T-helper 2 cell treated with Interferon-gamma antibody and Interleukin-4, amounts not matched to agents 100 ng/mL and 5 ng/mL, for 36 hours (primary cell): ENCODE data around the gene RMI2. TPM values are rescaled to one million over a fixed set of nuclear protein-coding genes. Genes with fewer than 3 reads are reported as not detected.
"Not testable (repeated sequence)": the region's sequence is repeated elsewhere in the genome, so short reads cannot be mapped to it uniquely, and the experiment has no call there.

Experiments
- intact Hi-C: fragments of 100-400 bp; cut with micrococcal nuclease; formaldehyde crosslinking; loops from one replicate; pipeline ENCODE4 v1.15.1; 2023
- total RNA-seq: library from RNA; stranded (reverse); gene quantifications from 2 replicates; pipeline ENCODE4 v1.2.3, GENCODE V29; 2022

The RMI2 gene
- total RNA-seq, 1 donor from 2014 or later = 59.5 TPM

GRCh38 chr16:11378951-11379350, 33.7 kb downstream of the RMI2 start:
- intact Hi-C loops = not testable (repeated sequence)

DNA sequence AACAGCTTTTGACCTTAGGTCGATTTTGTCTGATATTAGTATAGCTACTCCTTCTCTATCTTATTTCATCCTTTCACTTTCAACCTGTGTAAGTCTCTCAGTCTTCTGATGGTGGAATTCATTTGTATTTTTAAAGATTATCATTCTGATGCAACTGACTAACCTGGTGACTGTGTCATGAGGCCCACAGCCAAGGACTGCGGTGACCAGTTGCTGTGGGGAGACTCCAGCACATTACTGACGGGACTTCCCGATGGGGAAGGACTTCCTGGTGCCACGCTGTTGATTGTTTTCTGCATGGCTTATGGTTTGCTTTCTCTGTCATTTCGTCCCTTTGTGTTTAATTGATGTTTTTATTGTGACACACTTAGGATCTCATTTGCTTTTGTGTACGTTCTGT, 34.2 kb downstream of the RMI2 start:
- intact Hi-C loops = no loop called here

DNA sequence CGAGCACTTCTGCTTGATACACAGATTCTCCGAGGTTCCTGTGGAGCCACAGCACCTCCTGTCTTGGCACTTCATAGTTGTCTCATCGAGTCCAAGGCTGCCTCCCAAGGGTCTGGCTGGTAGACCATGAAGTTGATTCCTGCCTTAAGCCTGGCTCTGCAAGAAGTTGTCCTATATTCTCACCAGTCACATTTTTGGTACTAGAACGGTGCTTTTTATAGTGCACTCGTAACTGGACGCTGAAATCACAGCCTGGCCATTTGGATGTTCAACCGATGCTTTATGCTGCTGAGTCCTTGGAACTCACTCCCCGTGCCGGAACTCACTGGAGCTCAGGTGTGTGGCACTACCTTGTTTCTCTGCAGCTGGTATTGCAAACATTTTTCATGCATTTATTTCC, 35.6 kb downstream of the RMI2 start:
- intact Hi-C loops = no loop called here

- intact Hi-C loops = no loop called here
Measured at GRCh38 chr16:11383481-11384183, 38.4 kb downstream of the RMI2 start.

DNA sequence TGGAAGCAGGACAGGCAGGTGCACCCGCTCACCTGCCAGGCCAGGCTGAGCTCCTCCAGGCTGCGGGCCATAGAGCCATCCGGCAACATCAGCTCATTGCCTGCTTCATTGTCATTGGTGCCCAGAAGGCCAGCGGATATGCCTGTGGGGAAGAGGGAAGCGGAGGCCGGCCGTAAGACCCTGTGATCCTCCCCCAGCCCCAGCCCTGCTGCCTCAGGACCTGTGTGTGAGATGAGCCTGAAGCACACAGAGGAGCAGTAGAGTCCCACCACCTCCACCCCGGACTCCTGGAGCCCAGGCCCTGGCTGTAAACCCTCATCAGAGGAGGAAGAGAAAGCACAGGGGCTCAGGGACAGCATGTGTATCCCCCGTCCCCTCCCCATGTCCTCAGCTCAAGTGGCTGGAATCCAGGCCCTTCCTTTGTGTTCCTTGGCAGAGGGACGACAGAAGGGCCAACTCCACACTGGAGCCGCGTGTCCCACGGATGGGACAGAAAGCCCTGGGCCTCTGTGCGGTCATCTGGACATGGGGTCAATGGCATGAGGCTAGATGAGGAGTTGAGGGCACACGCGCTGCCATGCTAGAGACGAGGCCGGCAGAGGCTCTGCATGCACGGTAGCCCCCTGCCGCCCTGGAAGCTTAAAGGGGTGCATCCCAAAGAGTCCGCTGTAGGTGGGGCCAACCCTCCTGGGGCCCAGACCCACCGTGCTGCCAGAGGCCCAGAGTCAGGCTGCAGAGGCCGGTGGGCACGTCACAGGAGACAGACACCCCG, 39.1 kb downstream of the RMI2 start:
- intact Hi-C loops = no loop called here

- intact Hi-C loops = no loop called here
Measured at GRCh38 chr16:11384956-11385586, 39.8 kb downstream of the RMI2 start.

DNA sequence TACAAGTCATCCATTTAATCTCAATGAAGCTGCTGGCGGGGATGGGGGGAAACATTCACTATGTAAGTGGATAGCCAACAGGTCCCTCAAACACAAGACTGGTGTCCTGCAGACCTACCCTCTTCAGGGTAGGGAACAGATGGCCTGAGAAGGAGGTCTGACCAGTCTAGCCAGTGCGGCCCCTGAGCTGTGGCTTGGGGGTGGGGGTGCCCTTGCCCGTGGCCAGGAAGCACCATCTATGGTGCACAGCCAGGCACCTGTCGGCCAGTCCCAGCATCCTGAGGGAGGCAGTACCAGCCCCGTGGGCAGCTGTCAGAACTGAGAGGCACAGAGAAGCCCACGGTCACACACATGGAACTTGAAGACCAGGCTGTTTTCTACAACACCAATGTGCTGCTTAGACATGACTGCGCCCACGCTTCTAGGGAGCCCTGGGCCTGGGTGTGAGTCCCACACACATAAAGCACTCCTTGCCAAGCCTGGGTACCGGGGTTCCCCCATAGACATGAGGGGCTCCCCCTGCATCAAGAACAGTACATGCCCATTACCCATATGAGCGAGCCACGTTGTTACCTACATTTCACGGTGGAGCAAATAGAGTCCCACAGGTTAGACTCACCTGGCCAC, 40.9 kb downstream of the RMI2 start:
- intact Hi-C loops = no loop called here

- intact Hi-C loops = no loop called here
Measured at GRCh38 chr16:11386791-11387546, 41.7 kb downstream of the RMI2 start.

- intact Hi-C loops = no loop called here
Measured at GRCh38 chr16:11389083-11389482, 43.8 kb downstream of the RMI2 start.

GRCh38 chr16:11389631-11390565, 44.6 kb downstream of the RMI2 start:
- intact Hi-C loops = no loop called here

GRCh38 chr16:11390573-11391495, 45.6 kb downstream of the RMI2 start:
- intact Hi-C loops = no loop called here

- intact Hi-C loops = no loop called here
Measured at GRCh38 chr16:11391576-11391975, 46.3 kb downstream of the RMI2 start.

- intact Hi-C loops = no loop called here
Measured at GRCh38 chr16:11392041-11392581, 46.9 kb downstream of the RMI2 start.

DNA sequence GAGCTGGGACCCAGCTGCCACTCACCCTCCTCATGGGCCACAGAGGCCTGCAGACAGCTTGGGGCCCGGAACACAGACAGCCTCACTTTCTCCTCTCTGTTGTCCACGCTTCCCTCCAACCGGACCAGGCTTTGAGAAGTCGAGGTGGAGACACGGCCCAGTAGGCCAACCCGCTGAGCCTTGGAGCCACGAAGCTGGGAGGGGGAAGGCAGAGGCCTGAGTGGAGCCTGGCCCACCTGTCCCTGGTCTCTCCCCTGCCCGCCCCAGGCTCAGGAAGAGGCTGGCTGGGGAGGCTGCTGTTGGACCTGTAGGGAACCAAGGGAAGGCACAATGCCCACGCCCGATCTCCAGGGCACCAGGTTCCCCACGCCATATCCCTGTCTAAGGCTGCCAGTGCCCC, 48.1 kb downstream of the RMI2 start:
- intact Hi-C loops = no loop called here

DNA sequence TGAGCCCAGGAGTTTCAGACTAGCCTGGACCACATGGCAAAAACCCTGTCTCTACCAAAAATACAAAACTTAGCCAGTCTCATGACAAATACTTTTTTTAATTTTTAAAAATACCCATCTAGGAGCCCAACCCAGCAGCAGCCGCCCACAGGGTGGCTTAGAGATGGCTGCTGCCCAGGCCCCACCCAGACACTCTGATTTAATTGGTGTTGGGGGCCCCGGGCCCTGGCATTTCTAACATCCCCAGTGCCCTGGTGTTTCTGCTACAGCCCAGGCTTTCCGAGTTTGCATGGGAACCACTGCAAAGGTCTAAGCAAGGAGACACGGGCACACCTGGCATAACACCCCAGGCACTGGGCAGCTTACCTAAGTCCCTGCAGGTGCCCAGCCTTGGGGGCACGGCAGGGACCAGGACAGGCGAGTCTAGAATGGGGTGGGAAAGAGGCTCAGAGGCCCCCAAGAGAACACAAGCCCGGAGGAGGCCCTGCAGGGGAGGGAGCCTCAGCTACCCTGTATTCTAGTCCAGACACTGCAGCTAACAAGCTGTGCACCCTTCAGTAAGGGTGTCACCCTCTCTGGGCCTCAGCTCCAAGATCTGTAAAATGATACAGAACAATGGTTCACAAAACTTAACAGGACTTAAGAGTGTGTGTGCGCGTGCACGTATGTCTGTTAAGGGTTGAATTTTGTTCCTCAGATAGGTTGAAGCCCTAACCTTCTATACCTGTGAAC, 48.8 kb downstream of the RMI2 start:
- intact Hi-C loops = no loop called here

DNA sequence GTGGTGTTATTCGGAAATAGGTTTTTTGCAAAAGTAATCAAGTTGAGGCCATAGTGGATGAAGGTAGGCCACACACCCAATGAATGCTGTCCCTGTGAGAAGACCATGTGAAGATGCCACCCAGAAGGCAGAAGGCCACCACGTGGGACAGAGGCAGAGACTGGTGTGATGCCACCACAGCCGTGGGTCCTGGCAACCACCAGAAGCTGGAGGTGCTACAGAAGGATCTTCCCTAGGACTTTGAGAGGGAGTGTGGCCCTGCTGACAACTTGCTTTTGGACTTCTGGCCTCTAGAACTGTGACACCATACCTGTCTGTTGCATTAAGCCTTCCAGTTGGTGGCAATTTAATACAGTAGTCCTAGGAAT, 49.3 kb downstream of the RMI2 start:
- intact Hi-C loops = no loop called here

- intact Hi-C loops = no loop called here
Measured at GRCh38 chr16:11395008-11395948, 50.0 kb downstream of the RMI2 start.
